GM19438 (cell line): Measurements from ENCODE around the gene OR2T6.
A peak's percentile ranks its signal among the peaks of the same experiment; 100 is the strongest.

Source experiments
- ATAC-seq: cut with Tn5 transposase; IDR thresholded peaks from one replicate; pipeline ENCODE4 v1.9.1; 2021; ENCODE audit warnings: low read depth; ENCODE audit not compliant: unreplicated experiment

Gene OR2T6, protein sequence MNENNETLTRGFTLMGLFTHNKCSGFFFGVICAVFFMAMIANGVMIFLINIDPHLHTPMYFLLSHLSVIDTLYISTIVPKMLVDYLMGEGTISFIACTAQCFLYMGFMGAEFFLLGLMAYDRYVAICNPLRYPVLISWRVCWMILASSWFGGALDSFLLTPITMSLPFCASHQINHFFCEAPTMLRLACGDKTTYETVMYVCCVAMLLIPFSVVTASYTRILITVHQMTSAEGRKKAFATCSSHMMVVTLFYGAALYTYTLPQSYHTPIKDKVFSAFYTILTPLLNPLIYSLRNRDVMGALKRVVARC

DNA sequence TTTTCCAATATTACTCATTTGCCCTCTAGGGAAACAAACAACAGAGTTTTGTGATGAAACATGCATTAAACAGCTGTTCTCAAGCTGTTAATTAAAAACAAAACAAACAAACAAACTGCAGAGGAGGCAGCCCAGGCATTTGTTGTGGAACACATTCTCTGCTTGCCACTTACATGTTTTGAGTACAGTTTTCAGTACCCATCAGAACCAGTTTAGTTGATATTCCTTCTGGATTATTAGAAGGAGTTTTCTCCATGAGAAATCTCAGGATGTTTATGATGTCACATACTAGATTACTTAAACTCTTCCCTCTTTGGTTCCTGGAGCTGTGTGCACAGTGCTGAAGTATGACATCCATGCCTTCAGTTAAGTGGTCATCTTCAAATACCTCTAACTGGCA lies at the start of gene OR2T6:
TSS of gene OR2T6 (plus strand) at position 301 of the 400 bp plus-strand sequence. CDS start 11,863 bp downstream, outside the sequence.
- ATAC-seq, result no peak

GRCh38 chr1:248343451-248343850 lies 32.1 kb upstream of the OR2T6 start:
- no peak for ATAC-seq

- no peak for ATAC-seq
Observed at GRCh38 chr1:248348475-248348874, 27.1 kb upstream of the OR2T6 start, which contains the start of gene OR14C36. Gene OR14C36 (plus strand): TSS chr1:248348775. CDS start chr1:248348775, 0 bp downstream.

DNA sequence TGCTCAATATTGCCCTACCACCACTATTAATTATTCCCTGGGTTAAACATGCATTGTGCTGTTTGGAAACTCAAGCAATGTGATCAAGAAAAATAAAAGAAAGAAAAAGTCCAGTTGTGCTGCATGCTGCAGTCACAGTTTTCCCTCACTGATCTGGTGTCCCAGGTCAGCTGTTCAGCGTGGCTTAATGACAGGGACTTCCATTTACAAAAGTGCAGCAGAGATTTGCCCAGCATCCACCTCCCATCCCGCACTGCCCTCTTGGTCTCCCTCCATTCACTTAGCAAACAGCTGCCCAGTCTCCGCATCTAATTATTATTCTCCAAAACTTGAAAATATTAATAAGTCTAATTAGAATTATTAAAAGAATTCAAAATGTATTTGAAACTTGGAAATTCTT lies 16.1 kb upstream of the OR2T6 start:
- ATAC-seq, result no peak

- ATAC-seq, result no peak
Observed at GRCh38 chr1:248361121-248361715, 14.3 kb upstream of the OR2T6 start, which contains the start of gene OR2T4. Gene OR2T4 (plus strand): TSS chr1:248361665. CDS start chr1:248361665, 0 bp downstream.

- ATAC-seq, result no peak
Observed at GRCh38 chr1:248366609-248367008, 8.9 kb upstream of the OR2T6 start.

DNA sequence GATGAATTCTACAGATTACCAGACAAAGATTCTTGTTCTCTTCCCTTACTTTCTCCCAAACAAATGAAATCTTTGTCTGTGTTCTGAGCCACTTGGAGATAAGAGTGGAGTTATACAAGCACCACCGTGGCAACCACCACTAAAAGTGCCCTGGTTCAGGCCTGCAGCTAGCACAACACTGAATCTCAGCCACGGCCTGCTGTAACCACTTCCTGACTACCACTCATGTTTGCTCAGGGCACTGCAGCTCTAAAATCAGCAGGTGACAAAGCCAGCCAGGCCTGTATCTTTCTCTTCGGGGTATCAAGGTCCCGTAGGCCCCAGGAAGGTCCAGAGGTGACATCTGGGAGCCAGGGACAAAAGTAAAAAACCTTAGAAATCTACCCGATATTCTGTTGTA lies 3.2 kb upstream of the OR2T6 start:
- ATAC-seq, result no peak

DNA sequence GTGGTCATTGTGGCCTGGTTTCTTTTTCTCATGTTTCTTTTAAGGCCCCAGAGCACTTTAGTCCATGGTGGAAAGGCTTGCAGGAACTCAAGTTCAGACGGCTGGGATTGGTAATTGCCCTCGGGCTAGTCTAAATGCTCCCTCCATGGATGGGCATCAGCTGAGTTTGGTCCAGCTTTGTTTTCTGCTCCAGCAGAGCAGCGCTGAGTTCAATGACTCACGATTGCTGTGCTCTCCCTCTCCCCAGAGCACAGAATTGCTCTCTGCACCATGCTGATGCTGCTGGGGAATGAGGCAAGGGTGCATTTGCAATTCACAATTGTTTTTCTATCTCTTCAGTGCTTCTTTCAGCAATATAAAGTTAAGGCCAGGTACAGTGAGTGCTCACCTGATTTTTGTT lies 1.8 kb upstream of the OR2T6 start:
- ATAC-seq, result no peak

- ATAC-seq, result no peak
Observed at GRCh38 chr1:248376916-248377315, 1.4 kb downstream of the OR2T6 start.

DNA sequence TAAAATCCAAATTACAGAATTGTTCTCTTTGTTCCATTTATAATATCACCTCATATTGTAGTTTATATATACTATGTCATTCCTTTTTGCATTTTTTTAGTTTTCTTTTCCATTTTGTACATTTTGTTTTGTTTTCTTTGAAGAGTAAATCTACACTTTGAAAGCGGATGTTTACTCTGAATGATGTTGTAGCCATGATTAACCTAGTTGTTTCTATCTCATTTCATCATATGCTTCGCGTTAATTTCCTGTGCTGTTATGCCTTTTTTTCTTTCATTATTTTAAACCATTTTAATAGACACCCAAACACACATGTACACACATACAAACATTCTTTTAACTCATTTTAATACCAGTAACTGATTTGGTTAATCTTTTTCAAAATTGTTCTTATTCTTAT lies 5.3 kb downstream of the OR2T6 start:
- ATAC-seq, result no peak

- ATAC-seq, result no peak
Observed at GRCh38 chr1:248388426-248388825, 12.9 kb downstream of the OR2T6 start.

DNA sequence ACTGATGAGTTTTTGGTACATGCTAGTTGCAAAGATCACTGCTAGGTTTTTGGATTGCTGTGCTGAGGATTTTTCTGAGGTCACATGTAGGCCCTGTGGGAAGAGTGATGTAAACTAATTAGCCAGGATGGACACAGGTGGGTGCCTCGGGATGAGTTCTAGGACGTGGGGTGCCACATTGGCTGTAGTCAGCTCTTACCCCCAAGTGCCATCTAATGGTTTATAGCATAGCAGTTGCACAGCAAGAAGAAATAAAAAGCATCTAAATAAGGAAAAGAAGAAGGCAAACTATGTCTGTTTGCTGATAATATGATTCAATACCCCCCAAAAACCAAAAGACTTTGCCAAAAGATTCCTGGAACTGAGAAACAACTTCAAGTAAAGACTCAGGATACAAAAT lies 17.5 kb downstream of the OR2T6 start:
- no peak for ATAC-seq

DNA sequence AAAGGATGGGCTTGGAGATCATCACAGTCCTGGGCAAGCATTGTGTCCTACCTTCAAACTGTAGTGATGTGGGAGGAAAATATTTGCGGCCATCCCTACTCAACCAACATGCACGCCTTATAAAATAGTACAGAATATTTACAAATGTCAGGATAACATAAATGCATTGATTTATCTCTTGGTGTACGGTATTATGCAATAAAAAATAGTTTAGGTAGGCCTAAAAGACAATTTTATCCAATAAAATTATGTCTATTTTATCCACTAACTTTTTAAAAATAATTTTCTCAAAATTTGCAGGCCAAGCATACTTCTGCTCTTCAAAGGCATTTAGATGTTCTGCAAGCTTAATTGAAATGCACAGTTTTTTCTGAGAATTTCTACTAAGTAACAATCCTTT lies 27.2 kb downstream of the OR2T6 start, which contains the start of gene OR2T1:
TSS of gene OR2T1 (plus strand) at position 301 of the 400 bp plus-strand sequence. CDS start 3,100 bp downstream, outside the sequence.
- ATAC-seq, result no peak

DNA sequence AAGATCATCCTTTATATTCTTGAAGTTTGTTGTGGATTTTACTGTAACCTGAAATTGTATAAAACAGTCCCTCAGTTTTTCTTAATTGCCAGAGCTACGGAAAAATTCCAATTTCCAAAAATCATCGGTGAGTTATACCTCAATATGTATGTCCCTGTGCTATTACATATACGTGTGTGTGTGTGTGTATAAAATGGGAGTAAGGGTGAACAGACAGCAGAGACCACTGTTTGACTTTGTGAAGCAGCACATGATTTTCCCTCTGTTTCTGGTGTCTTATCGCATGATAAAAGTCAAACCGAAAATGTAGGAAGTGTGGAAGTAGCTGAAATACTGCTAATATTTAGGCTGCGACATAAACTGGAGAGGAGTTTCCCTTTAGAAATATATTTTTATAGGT lies 28.5 kb downstream of the OR2T6 start:
- no peak for ATAC-seq

GRCh38 chr1:248406721-248407692 lies 31.5 kb downstream of the OR2T6 start:
- no peak for ATAC-seq

DNA sequence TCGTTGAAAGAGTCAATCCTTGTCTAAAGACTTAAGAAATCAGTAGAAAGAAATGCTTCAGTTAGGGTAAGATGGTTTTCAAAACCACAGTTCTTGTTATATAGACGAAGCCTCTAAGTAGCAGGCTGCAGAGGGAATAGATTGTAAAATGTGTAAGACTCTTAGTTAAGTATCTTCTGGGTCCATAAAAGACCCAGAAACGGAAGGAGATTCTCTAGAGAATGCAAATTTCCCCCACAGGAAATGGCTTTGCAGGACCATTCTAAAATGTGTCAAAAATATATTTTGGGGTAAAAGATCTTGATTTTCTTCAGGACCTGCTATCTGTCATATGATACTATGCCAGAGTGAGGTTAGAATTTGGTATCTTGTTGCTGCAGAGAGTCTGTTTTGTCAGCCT lies 40.7 kb downstream of the OR2T6 start:
- no peak for ATAC-seq

- ATAC-seq, result no peak
Observed at GRCh38 chr1:248417854-248418253, 42.3 kb downstream of the OR2T6 start.

DNA sequence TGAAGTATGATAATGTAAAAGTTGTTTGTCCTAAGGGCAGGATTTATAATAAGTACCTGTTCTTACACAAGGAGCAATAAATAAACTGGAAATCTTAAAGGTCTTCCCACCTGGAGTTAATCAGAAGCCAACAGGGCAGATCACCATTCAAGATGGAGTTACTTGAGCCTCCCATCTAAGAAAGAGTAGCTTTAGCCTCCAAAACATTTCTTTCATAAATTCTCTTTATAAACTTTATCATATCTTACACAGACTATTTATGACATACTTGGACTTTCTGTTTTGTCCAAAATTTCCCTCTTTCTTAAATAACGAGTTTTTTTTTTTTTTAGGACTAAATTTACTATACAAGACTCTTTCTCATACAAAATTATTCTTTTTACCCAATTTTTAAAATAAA lies 45.8 kb downstream of the OR2T6 start:
- no peak for ATAC-seq

DNA sequence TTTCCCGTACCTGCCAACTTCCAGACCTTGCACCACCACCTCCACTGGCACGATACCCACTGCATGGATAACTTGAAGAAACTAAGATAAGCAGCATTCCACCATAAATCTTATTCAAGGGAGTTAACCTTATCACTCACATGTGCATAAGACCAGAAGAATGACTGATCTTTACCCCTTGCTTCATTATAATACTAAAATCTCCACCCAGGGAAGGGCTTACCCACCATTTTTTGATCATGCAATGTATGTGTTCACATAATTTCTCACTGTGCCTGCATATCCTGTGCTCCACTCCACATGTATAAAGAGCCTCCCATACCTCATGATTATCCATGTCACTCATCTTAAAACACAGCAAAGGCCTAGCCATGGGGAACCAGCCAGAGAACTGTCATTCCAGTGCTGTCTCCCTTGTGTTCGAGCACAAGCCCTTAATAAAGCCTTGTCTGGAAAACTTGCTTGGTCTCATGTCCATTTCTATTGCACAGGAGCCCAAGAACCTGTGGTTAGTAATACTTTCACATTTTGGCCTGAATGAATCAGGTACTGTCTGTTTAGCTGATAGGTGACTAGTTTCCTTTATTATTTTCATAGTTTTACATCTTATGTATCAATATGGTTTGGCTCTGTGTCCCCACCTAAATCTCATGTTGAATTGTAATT lies 52.1 kb downstream of the OR2T6 start:
- ATAC-seq, result peak; percentile 43

DNA sequence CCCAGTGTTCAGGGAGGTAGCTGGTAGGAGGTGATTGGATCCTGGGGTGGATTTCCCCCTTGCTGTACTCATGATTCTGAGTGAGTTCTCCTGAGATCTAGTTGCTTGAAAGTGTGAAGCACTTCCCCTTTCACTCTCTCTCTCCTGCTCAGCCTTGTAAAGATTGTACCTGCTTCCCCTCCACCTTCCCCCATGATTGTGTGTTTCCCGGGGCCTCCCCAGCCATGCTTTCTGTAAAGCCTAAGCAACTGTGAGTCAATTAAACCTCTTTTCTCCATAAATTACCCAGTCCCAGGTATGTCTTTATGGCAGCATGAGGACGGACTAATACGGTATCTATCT lies 52.6 kb downstream of the OR2T6 start:
- peak; percentile 93 for ATAC-seq
